HUES48 (cell line): Measurements from ENCODE around the gene HEXD.

ENCODE experiments used
- H3K27ac ChIP-seq: one replicate; pipeline ENCODE4 v1.7.0; 2013; ENCODE audit warnings: low read depth, low read length, inconsistent platforms
- H3K27me3 ChIP-seq: 2 replicates; pipeline ENCODE4 v1.6.1; 2013; ENCODE audit warnings: mild to moderate bottlenecking, low read length; ENCODE audit not compliant: control insufficient read depth, insufficient read depth
- H3K36me3 ChIP-seq: 2 replicates; pipeline ENCODE4 v1.6.1; 2013; ENCODE audit warnings: low read length; ENCODE audit not compliant: control insufficient read depth, insufficient read depth
- H3K4me1 ChIP-seq: 2 replicates; pipeline ENCODE4 v1.6.1; 2013; ENCODE audit warnings: mild to moderate bottlenecking, low read length; ENCODE audit not compliant: control insufficient read depth, insufficient read depth
- H3K4me3 ChIP-seq: 2 replicates; pipeline ENCODE4 v1.5.1; 2013; ENCODE audit warnings: mild to moderate bottlenecking, low read depth, low read length
- H3K9ac ChIP-seq: 2 replicates; pipeline ENCODE4 v1.6.1; 2013; ENCODE audit warnings: mild to moderate bottlenecking, low read depth, low read length, moderate library complexity
- H3K9me3 ChIP-seq: 2 replicates; pipeline ENCODE4 v1.6.1; 2013; ENCODE audit warnings: low read length; ENCODE audit not compliant: control insufficient read depth, insufficient read depth

HEXD gene

DNA sequence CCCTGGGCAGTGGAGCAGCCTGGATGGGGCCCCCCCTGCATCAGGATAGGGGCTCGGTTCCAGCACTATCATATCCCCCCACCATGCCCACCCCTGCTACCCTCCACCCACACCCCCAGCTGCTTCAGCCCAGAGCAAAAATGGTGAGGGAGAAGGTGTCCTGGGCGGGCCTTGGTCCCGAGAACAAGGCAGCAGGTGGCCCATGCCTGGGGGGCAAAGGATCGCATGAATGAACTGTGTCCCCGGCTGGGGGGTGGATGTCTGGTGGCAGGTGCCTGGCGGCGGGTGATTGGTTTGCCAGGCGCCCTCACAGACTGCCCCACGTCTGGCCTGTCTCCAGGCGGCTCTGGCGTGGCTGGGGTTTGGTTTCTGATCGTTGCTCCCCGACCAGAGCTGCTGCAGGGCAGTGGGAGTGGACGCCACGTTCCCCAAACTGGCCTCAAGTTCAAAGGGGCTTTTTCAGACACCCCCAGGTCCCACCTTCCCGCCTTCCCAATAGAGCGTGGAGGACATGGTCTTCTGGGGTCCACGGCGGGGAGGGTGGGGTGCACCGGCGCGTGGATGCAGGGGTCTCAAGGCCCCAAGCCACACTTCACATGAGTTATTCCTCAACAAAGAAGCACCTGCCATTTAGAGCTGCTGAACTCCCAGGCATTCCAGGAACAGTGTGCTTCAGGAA, 34.0 kb upstream of the HEXD start:
- no peaks in the 10 kb centered on the region for H3K9me3 ChIP-seq
- no peak overlapping the region for H3K9ac ChIP-seq
- no peaks in the 10 kb centered on the region for H3K4me1 ChIP-seq
- H3K4me3 ChIP-seq: no peak overlapping the region
- no peak overlapping the region for H3K27ac ChIP-seq
- no peaks in the 10 kb centered on the region for H3K36me3 ChIP-seq
- H3K27me3 ChIP-seq: no peaks in the 10 kb centered on the region

DNA sequence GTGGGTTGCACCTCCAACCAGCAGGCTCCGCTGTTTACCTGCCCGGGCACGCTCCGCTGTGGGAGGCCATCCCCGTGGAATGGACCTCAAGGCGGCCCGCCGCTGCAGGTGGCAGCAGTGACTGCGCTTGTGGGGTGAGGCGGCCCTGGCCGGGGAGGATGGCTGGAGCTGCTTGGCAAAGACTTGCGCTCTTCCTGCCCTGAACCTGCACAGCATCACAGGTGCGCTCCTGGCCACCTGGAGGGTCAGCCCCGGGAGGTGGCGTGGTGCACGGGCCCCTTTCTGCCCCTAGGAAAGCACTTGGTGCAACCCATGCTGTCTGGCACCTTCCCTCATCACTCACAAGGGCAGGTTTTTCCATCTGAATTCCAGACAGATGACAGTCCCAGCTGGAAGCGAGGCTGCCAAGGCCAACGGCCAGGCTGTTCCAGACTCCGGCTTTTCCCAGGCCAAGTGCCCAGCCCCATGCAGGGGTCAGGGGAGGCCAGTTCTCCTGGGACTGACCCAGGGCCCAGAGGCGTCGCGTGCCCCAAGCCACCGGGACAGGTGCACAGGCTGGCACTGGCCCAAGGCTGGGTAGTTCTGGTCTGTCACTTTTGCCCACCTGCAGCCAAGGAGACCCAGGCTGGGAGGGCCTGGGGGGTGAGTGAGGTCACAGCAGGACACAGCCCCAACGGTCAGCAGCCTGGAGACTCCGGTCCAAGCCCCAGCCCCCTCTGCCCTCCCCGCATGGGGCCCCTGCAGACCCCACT, 33.2 kb upstream of the HEXD start:
- no peaks in the 10 kb centered on the region for H3K27me3 ChIP-seq
- H3K36me3 ChIP-seq: no peaks in the 10 kb centered on the region
- H3K4me3 ChIP-seq: no peak overlapping the region
- H3K9me3 ChIP-seq: no peaks in the 10 kb centered on the region
- no peaks in the 10 kb centered on the region for H3K4me1 ChIP-seq
- no peak overlapping the region for H3K27ac ChIP-seq
- no peak overlapping the region for H3K9ac ChIP-seq

DNA sequence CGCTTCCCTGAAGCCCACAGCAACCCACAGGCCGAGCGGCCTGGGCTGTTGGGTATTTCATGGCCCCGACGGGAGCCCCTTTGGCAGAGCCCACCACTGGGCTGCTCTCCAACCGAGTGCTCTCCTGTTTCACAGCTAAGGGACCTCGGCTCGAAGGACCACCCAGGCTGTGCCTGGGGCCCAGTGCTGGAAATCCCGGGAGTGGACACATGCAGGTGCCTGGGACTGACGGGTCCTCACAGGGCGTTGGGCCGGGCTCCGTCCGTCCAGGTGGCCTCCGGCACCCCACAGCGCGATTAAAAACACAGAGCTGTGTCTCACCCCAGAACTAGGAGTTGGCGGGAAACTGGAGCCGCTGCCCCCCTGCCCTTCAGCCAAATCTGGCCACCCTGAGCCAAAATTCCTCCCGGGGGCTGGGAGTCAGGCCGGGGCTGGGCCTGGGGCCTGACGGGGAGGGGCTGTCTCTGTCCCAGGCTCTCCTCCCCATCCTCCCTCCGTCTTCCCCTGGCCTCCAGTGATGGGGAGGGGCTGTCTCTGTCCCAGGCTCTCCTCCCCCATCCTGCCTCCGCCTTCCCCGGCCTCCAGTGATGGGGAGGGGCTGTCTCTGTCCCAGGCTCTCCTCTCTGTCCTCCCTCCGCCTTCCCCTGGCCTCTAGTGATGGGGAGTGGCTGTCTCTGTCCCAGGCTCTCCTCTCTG, 32.4 kb upstream of the HEXD start:
- no peak overlapping the region for H3K27ac ChIP-seq
- no peaks in the 10 kb centered on the region for H3K4me1 ChIP-seq
- H3K9ac ChIP-seq: no peak overlapping the region
- H3K4me3 ChIP-seq: no peak overlapping the region
- H3K9me3 ChIP-seq: no peaks in the 10 kb centered on the region
- no peaks in the 10 kb centered on the region for H3K27me3 ChIP-seq
- no peaks in the 10 kb centered on the region for H3K36me3 ChIP-seq

DNA sequence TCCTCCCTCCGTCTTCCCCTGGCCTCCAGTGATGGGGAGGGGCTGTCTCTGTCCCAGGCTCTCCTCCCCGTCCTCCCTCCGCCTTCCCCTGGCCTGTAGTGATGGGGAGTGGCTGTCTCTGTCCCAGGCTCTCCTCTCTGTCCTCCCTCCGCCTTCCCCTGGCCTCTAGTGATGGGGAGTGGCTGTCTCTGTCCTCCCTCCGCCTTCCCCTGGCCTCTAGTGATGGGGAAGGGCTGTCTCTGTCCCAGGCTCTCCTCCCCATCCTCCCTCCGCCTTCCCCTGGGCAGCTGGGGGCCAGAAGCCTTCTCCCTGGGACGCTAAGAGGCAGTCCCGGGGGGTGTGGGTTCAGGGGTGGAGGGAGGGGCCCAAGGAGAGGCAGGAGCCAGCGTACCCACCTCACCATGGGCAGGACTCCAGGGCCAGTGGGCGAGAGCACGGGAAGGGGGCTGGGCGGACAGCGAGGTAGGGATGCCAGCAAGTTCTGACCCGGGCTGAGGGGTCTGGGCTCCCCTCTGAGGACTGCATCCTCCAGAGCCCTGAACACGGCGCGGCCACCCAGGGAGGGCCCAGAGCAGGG, 31.8 kb upstream of the HEXD start:
- no peak overlapping the region for H3K4me3 ChIP-seq
- no peaks in the 10 kb centered on the region for H3K4me1 ChIP-seq
- no peak overlapping the region for H3K27ac ChIP-seq
- H3K27me3 ChIP-seq: no peaks in the 10 kb centered on the region
- no peak overlapping the region for H3K9ac ChIP-seq
- H3K9me3 ChIP-seq: no peaks in the 10 kb centered on the region
- H3K36me3 ChIP-seq: no peaks in the 10 kb centered on the region

DNA sequence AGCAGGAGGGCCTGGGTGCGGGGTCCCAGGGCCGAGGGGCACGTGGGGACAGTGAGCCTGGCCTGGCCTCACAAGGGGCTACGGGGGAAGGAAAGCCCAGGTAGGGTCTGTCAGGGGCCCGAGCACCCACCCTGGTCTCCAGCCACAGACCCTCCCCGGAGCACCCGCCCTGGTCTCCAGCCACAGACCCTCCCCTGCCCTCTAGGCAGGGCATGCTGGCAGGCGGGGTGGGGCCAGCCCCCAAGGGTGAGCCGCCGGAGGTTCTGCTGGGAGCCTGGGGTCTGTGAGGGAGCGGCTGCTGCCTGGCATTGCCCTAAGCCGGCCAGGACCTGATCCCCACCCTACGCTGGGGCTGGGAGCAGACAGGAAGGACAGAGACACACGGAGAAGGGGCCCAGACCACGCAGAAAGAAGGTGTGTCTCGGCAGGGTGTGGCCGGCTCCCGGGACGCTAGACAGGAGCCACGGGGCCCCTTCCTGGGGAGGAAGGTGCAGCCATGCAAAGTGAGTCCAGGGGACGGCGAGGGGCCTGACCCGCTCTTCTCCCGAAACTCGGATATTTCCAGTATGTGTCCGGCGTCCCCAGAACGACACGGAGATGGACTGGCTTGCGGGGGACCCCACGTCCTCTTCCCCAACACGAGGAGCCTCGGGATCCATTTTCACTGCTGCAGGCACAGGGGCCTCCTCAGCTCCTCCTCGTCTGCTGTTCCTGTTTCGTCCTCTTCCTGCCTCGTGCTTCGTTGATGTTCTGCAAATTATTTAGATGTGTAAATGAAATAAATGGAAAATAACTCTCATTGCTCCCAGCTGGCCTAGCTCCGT, 31.1 kb upstream of the HEXD start:
- H3K4me1 ChIP-seq: no peaks in the 10 kb centered on the region
- no peaks in the 10 kb centered on the region for H3K9me3 ChIP-seq
- H3K4me3 ChIP-seq: no peak overlapping the region
- no peak overlapping the region for H3K9ac ChIP-seq
- H3K36me3 ChIP-seq: no peaks in the 10 kb centered on the region
- no peak overlapping the region for H3K27ac ChIP-seq
- no peaks in the 10 kb centered on the region for H3K27me3 ChIP-seq

DNA sequence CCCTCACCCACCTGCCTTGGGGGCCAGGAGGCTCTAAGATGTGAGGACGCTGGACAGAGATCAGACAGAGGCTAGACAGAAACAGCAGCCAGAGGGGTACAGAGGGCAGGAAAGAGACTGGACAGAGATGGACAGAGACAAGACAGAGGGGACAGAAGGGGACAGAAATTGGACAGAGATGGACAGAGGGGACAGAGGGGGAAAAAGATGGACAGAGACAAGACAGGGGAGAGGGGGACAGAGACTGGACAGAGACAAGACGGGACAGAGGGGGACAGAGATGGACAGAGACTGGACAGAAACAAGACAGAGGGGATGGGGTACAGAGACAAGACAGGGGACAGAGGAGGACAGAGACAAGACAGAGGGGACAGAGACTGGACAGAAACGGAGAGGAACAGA, 30.4 kb upstream of the HEXD start:
- no peaks in the 10 kb centered on the region for H3K4me1 ChIP-seq
- no peak overlapping the region for H3K27ac ChIP-seq
- H3K4me3 ChIP-seq: no peak overlapping the region
- H3K9ac ChIP-seq: no peak overlapping the region
- no peaks in the 10 kb centered on the region for H3K9me3 ChIP-seq
- H3K27me3 ChIP-seq: no peaks in the 10 kb centered on the region
- no peaks in the 10 kb centered on the region for H3K36me3 ChIP-seq

DNA sequence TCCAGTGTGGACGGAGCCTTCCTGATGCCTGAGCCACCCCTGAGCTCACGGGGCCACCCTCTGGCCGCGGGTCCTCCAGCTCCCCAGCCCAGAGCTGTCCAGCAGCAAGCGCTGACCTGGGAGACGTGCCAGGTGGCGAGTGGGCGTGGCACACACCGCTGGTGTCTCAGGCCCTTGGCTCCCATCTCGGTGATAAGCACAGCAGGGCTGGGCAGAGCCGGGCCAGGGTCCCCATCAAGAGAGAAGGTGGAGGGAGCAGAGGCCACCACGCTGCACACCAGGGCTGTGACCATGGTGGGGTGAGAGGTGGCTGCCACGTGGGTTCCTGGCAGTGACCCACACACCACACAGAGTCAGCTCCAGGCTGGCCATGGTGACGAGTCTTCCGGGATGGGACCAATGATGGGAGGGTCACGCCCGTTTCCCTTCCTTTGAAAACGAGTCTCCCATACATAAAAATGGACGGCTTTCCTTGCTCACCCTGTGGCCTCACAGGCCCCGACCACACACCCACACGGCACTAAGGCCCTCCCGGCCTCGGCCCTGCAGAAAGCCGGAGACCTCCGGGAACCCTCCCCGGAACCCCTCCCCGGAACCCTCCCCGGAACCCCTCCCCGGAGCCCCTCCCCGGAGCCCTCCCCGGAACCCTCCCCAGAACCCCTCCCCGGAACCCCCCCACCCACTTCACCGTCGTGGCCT, 29.8 kb upstream of the HEXD start:
- H3K27me3 ChIP-seq: no peaks in the 10 kb centered on the region
- H3K9me3 ChIP-seq: no peaks in the 10 kb centered on the region

DNA sequence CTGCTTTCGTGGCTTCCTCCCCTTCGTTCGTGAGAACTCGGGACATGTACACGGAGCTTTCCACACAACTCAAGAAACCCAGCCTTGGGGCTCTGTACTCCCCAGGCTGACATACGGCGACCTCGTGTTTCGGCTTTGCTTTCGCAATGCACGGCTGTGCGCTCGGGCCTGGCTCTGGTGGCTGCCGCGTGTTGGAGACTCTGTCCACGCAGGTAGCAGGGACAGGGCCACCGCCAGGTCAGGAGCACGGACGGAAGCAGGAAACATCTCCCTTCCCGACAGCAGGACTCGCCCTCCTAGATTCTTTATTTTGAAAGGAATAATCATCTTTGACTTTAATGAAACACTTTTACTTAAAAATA, 29.2 kb upstream of the HEXD start:
- Histone ChIP-seq H3K27me3 (no peaks in the 10 kb centered on the region), H3K9me3 (no peaks in the 10 kb centered on the region), H3K27ac (no peak overlapping the region), H3K4me3 (no peak overlapping the region), H3K9ac (no peak overlapping the region), H3K36me3 (no peaks in the 10 kb centered on the region; the same call in 1 of the 2 replicates), H3K4me1 (no peaks in the 10 kb centered on the region)

More for the DNA sequence above, 29.8 kb upstream of the HEXD start:
- Histone ChIP-seq H3K9ac (no peak overlapping the region), H3K4me3 (no peak overlapping the region), H3K36me3 (no peaks in the 10 kb centered on the region; the same call in 1 of the 2 replicates), H3K27ac (no peak overlapping the region), H3K4me1 (no peaks in the 10 kb centered on the region)

DNA sequence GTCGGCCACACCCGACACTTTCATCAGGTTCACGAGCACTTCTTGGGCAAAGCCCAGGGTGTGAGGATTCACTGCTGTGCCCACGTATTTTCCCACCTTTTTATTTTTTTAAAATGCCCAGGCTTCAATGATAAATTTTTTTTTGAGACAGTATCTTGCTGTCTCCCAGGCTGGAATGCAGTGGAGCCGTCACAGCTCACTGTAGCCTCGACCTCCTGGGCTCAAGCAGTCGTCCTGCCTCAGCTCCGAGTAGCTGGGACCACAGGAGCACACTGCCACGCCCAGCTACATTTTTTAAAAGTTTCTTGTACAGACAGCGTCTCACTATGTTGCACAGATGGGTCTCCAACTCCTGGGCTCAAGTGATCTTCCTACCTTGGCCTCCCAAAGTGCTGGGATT, 28.8 kb upstream of the HEXD start:
- H3K9ac ChIP-seq: no peak overlapping the region
- H3K27ac ChIP-seq: no peak overlapping the region
- H3K27me3 ChIP-seq: no peaks in the 10 kb centered on the region
- H3K36me3 ChIP-seq: no peaks in the 10 kb centered on the region; the same call in 1 of the 2 replicates
- no peak overlapping the region for H3K4me3 ChIP-seq
- H3K4me1 ChIP-seq: no peaks in the 10 kb centered on the region
- no peaks in the 10 kb centered on the region for H3K9me3 ChIP-seq
